ENCODE data around the gene GLP2R. TPM values are rescaled to one million over a fixed set of nuclear protein-coding genes. Genes with fewer than 3 reads are reported as not detected.

GLP2R gene
- total RNA-seq, 1 experiment from 2014 or later, result 0.08 TPM

- DNase-seq (ENCODE audit: low read depth, low spot score) (no peak), ATAC-seq (no peak)
- Histone ChIP-seq H3K9me3 (ENCODE audit: control insufficient read depth, insufficient read depth, low read depth, low read length) (no peaks in the 10 kb centered on the region), H3K27ac (ENCODE audit: low read length) (no peak overlapping the region), H3K27me3 (ENCODE audit: control insufficient read depth, insufficient read depth, low read length) (no peaks in the 10 kb centered on the region; the same call in 1 of the 2 replicates), H3K4me3 (ENCODE audit: low read depth in 2 of 2, low read length in 2 of 2) (no peak overlapping the region), H3K4me1 (ENCODE audit: control insufficient read depth, insufficient read depth, low read length) (no peaks in the 10 kb centered on the region), H3K36me3 (ENCODE audit: control insufficient read depth, insufficient read depth, low read length) (no peaks in the 10 kb centered on the region)
- intact Hi-C loops (cut with micrococcal nuclease; ENCODE audit: unreplicated experiment) (no loop called here), in situ Hi-C loops (cut with HindIII; ENCODE audit: low pct_unique_long_range_greater_than_20kb, low sequenced_read_pairs) (no loop called here)
- BruUV-seq (replicated peaks), result no TSS peak
- TF ChIP-seq SIN3A (IDR thresholded peaks at IDR 0.05; ENCODE audit: borderline replicate concordance, insufficient read depth, low read depth, low read length) (no peak), TCF7L2 (IDR thresholded peaks at IDR 0.05; ENCODE audit: low read depth, low read length) (no peak), REST (IDR thresholded peaks at IDR 0.05; ENCODE audit: insufficient read depth in 1 of 2, low read depth in 2 of 2, low read length in 1 of 2) (no peak), POLR2AphosphoS5 (IDR thresholded peaks at IDR 0.05; ENCODE audit: low read depth, low read length) (no peak), CTCF (IDR thresholded peaks at IDR 0.05) (no peak)
- CTCF ChIA-PET, result no interaction called here
- POLR2A ChIA-PET, result no interaction called here
Measured at GRCh38 chr17:9865586-9865985, 39.9 kb downstream of the GLP2R start.

GRCh38 chr17:9868552-9868951 is 42.8 kb downstream of the GLP2R start:
- H3K4me1 ChIP-seq (ENCODE audit: control insufficient read depth, insufficient read depth, low read length), result no peaks in the 10 kb centered on the region
- BruUV-seq (replicated peaks), result no TSS peak
- no peaks in the 10 kb centered on the region for H3K9me3 ChIP-seq (ENCODE audit: control insufficient read depth, insufficient read depth, low read depth, low read length)
- in situ Hi-C loops (cut with HindIII; ENCODE audit: low pct_unique_long_range_greater_than_20kb, low sequenced_read_pairs), result no loop called here
- DNase-seq (ENCODE audit: low read depth, low spot score) (no peak), ATAC-seq (no peak)
- H3K36me3 ChIP-seq (ENCODE audit: control insufficient read depth, insufficient read depth, low read length), result no peaks in the 10 kb centered on the region
- H3K4me3 ChIP-seq (ENCODE audit: low read depth in 2 of 2, low read length in 2 of 2), result no peak overlapping the region
- TF ChIP-seq POLR2AphosphoS5 (IDR thresholded peaks at IDR 0.05; ENCODE audit: low read depth, low read length) (no peak), SIN3A (IDR thresholded peaks at IDR 0.05; ENCODE audit: borderline replicate concordance, insufficient read depth, low read depth, low read length) (no peak), TCF7L2 (IDR thresholded peaks at IDR 0.05; ENCODE audit: low read depth, low read length) (no peak), CTCF (IDR thresholded peaks at IDR 0.05) (no peak), REST (IDR thresholded peaks at IDR 0.05; ENCODE audit: insufficient read depth in 1 of 2, low read depth in 2 of 2, low read length in 1 of 2) (no peak)
- no peaks in the 10 kb centered on the region for H3K27me3 ChIP-seq (ENCODE audit: control insufficient read depth, insufficient read depth, low read length)
- no peak overlapping the region for H3K27ac ChIP-seq (ENCODE audit: low read length)
- intact Hi-C loops (cut with micrococcal nuclease; ENCODE audit: unreplicated experiment), result no loop called here
- ChIA-PET POLR2A (no interaction called here), CTCF (no interaction called here)

All from Panc1 (cell line).